Aorta (tissue), 5 donors: ENCODE data around the gene CD160. TPM values are rescaled to one million over a fixed set of nuclear protein-coding genes. Genes with fewer than 3 reads are reported as not detected.
"Not testable (repeated sequence)": the region's sequence is repeated elsewhere in the genome, so short reads cannot be mapped to it uniquely, and the experiment has no call there.

ENCODE experiments used
- ATAC-seq: fragments of 200-7000 bp; cut with Tn5 transposase; one replicate; pipeline ENCODE4 v1.9.1; 2022; ENCODE audit warnings: moderate library complexity; ENCODE audit not compliant: low FRiP score
- DNase-seq, 2 donors: peaks; one replicate each; pipeline ENCODE4 v3.0.0-alpha.2; 2020
- H3K27ac ChIP-seq, 2 donors: one replicate each; pipeline ENCODE4 v1.5.1; 2013; ENCODE audit warnings: low read length in 2 of 2, mild to moderate bottlenecking in 2 of 2, moderate library complexity in 2 of 2, control low read depth in 1 of 2, inconsistent platforms in 1 of 2, low read depth in 1 of 2
- H3K27me3 ChIP-seq, 2 donors: one replicate each; pipeline ENCODE4 v1.6.1; 2013; ENCODE audit warnings: control low read depth in 1 of 2, low read length in 1 of 2, mild to moderate bottlenecking in 1 of 2, moderate library complexity in 1 of 2; ENCODE audit not compliant: insufficient read depth in 2 of 2, control insufficient read depth in 1 of 2
- H3K36me3 ChIP-seq, 2 donors: one replicate each; pipeline ENCODE4 v1.6.1; 2013; ENCODE audit warnings: control low read depth in 1 of 2, low read length in 1 of 2, mild to moderate bottlenecking in 1 of 2; ENCODE audit not compliant: insufficient read depth in 2 of 2, control insufficient read depth in 1 of 2
- H3K4me1 ChIP-seq, 2 donors: one replicate each; pipeline ENCODE4 v1.6.1; 2013; ENCODE audit warnings: low read length in 2 of 2, control low read depth in 1 of 2, mild to moderate bottlenecking in 1 of 2, moderate library complexity in 1 of 2; ENCODE audit not compliant: insufficient read depth in 2 of 2, control insufficient read depth in 1 of 2
- H3K4me3 ChIP-seq, 2 donors: one replicate each; pipeline ENCODE4 v1.5.1; 2013; ENCODE audit warnings: low read length in 2 of 2, control low read depth in 1 of 2, mild to moderate bottlenecking in 1 of 2
- H3K9me3 ChIP-seq: one replicate; pipeline ENCODE4 v1.6.1; 2013; ENCODE audit warnings: mild to moderate bottlenecking, low read length; ENCODE audit not compliant: control insufficient read depth
- WGBS, 2 donors: extraction: QIAGEN DNeasy Blood & Tissue Kit; methylation state at CpG; one replicate each; pipeline ENCODE4 v1.1.7; 2013; 5-methylcytosine and 5-hydroxymethylcytosine counted together
- intact Hi-C, 2 donors: fragments of 100-400 bp; cut with DNase I; formaldehyde crosslinking; loops; one replicate each; pipeline versions ENCODE4 v1.14.2 to v1.15.0; 2022
- long read RNA-seq, 2 donors: library from polyadenylated mRNA; unstranded; transcript quantifications; one replicate each; pipeline ENCODE4 v2.0.0, GENCODE V29; 2020 to 2021
- polyA plus RNA-seq, 2 donors: library from polyadenylated mRNA; stranded (reverse); fragments of 200-250 nt; gene quantifications; one replicate each; pipeline ENCODE4 v1.2.3, GENCODE V29; 2013
- total RNA-seq, 2 donors: library from RNA; stranded (reverse); fragmentation: NEBNext Ultra II Directional; extraction: Animal tissue kit (Norgen Biotek cat#: 25700); gene quantifications; one replicate each; pipeline ENCODE4 v1.2.1, GENCODE V29; 2021
- donor health status: healthy with polysubstance abuse.
- donor health status: Bipolar disorder and iron deficiency.
- donor health status: DM: no; HTN: no; CAD: no.
- donor health status: DM: no; HTN: no; CAD: no.
- donor health status: DM: yes; HTN: yes; CAD: no.

CD160 gene
- total RNA-seq (under 1 TPM in 1 of 2 donors, not detected in 1; 0.30 TPM), polyA plus RNA-seq (1 to 10 TPM in 1 of 2 donors, not detected in 1; 1.0 TPM)
- long read RNA-seq, donor 1, partial matches to known transcripts, result 0 of 8 reads
- long read RNA-seq, donor 1, other reads (novel, unspliced or antisense), result 8 of 8 reads
- long read RNA-seq, donor 2, partial matches to known transcripts, result 0 of 1 reads
- long read RNA-seq, donor 2, other reads (novel, unspliced or antisense), result 1 of 1 reads

DNA sequence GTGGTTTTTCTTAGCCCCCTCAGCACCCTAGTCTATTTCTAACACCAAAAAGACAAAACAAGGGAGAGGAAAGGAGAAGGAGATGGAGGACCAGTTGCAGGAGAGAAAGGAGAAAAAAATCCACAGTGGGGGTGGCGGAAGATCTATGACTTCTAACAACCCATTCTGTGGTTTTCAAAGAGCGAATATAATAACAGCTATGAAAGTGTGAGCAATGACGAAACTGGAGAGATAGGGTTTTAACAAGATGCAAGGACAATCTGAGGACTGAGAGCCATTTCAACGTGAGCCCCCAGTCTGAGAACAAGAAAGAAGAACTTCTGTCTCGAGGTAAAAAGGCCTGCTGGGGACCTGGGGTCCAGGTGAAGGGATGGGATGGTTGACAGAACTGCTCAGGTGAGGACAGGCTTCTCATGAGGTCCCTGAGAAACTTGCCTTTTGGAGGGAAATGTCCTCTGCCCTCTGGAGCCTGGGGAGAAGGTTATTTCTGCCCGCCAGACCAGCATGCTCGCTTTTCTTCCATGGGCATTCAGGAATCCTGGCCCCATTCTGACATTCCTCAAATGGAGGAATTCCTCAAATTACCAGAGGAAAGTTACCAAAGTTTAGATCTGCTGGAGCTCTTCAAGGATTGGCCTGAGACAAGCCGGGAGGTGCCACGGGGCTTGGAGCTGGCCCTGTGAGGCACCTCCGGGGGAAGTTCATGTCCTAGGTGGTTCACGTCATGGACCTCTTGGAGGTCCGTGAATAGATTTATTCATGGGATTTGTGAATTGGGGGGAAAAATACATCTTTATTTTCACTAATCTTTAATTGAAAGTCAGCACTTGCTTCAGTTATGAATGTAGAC is at the start of gene CD160:
Gene CD160, plus strand, starts transcription at position 270 of the 850 bp plus-strand sequence. CDS start 8,829 bp downstream, outside the sequence.
- WGBS, 2 donors, result 83 to 92% methylated on average over 12 of the region's 12 CpGs
- no peak for ATAC-seq
- H3K27ac ChIP-seq, result no peak within 1 kb of the TSS

DNA sequence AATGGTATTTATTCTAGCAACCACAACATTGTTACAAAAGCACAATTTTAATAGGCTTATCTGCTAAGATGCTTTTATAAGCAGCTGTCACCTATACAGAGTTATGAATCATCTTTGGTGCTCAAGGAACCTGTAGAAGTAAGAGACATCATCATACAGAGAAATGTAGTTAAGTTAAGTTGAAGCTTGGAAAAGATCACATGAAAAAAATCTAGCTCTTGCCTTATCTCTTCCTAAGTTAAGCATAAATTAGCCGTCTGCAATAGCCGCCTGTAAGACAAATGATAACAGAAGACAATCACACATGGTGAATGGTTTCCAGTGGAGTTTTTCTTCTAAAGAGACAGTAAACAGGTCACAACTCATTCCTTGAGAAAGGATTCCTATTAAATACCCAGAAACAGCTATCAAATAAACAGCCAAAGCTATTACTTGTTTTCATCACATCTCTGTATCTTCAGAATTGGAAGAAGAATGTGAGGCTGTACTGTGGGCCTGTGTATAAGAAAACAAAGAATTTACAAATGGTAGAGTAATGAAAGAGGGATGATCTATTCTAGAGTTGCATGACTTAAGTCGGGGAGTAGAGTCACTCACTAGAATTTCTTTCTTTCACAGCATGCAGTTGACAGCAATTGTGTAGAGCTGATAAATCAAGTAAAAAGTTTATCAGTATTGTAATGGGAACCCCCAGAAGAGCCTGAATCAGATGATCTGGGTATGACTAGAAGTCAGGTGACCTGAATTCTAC is 48.1 kb upstream of the CD160 start:
- H3K4me1 ChIP-seq, H3K27me3 ChIP-seq, H3K36me3 ChIP-seq, ATAC-seq, H3K27ac ChIP-seq, H3K4me3 ChIP-seq, DNase-seq, intact Hi-C loops, H3K9me3 ChIP-seq: not testable (repeated sequence)
- 86 to 88% methylated on average over 1 to 2 of the region's 3 CpGs for WGBS, 2 donors

More for the DNA sequence above, at the start of gene CD160:
- no peaks in the 10 kb centered on the region for H3K9me3 ChIP-seq
- no peaks in the 10 kb centered on the region for H3K4me1 ChIP-seq
- intact Hi-C loops, result no loop called here
- no peaks in the 10 kb centered on the region for H3K27me3 ChIP-seq
- no peak for DNase-seq
- no peak within 1 kb of the TSS for H3K4me3 ChIP-seq
- H3K36me3 ChIP-seq, result no peaks in the 10 kb centered on the region

- H3K27me3 ChIP-seq, H3K36me3 ChIP-seq, intact Hi-C loops, DNase-seq, H3K9me3 ChIP-seq, H3K4me1 ChIP-seq, H3K27ac ChIP-seq, H3K4me3 ChIP-seq, ATAC-seq: not testable (repeated sequence)
- no CpG with 5 or more reads among the region's 1 CpG for WGBS, 2 donors
These were observed 46.1 kb upstream of the CD160 start for GRCh38 chr1:145673217-145673616.

- H3K9me3 ChIP-seq, intact Hi-C loops, H3K4me3 ChIP-seq, H3K36me3 ChIP-seq, DNase-seq, H3K27ac ChIP-seq, H3K4me1 ChIP-seq, H3K27me3 ChIP-seq, ATAC-seq: not testable (repeated sequence)
- WGBS, 2 donors, result 90 to 96% methylated on average over 2 of the region's 3 CpGs
These were observed 34.4 kb upstream of the CD160 start for GRCh38 chr1:145684858-145685257.

GRCh38 chr1:145686078-145686477 is 33.2 kb upstream of the CD160 start:
- ATAC-seq, H3K9me3 ChIP-seq, H3K36me3 ChIP-seq, H3K4me3 ChIP-seq, H3K27ac ChIP-seq, H3K4me1 ChIP-seq, DNase-seq, intact Hi-C loops, H3K27me3 ChIP-seq: not testable (repeated sequence)
- WGBS, 2 donors, result 92% methylated on average over 1 of the region's 1 CpG; no CpG with 5 or more reads in 1 of the 2 donors

DNA sequence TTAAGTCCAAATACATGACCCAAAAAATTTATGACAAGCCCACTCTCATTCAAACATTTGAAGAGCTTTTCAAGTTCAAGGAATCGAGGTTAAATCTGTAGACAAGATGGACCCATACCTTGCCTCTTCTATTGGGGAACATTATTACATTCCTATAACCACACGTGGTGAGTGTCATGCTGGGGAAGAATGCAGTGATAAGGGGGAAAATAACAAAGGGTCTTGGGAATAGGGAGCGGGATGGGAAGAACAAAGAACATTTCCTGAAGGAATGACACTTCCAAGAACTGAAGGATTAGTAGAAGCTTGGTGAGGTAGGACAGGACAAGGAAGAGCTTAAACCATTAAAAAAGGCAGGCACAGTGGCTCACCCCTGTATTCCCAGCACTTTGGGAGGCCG is 31.0 kb upstream of the CD160 start:
- WGBS, 2 donors, result 71 to 73% methylated on average over 4 of the region's 4 CpGs
- no peak for DNase-seq
- Histone ChIP-seq H3K4me3 (no peak overlapping the region), H3K27ac (no peak overlapping the region), H3K27me3 (no peaks in the 10 kb centered on the region), H3K4me1 (no peaks in the 10 kb centered on the region), H3K9me3 (no peaks in the 10 kb centered on the region), H3K36me3 (no peaks in the 10 kb centered on the region)
- no peak for ATAC-seq
- intact Hi-C loops, result no loop called here

GRCh38 chr1:145688924-145689323 is 30.4 kb upstream of the CD160 start:
- 93 to 95% methylated on average over 6 of the region's 6 CpGs for WGBS, 2 donors
- ATAC-seq, result no peak
- H3K27me3 ChIP-seq, result no peaks in the 10 kb centered on the region
- H3K4me3 ChIP-seq, result no peak overlapping the region
- no peaks in the 10 kb centered on the region for H3K9me3 ChIP-seq
- H3K27ac ChIP-seq, result no peak overlapping the region
- no peaks in the 10 kb centered on the region for H3K36me3 ChIP-seq
- no peaks in the 10 kb centered on the region for H3K4me1 ChIP-seq
- intact Hi-C loops, result no loop called here
- no peak for DNase-seq

GRCh38 chr1:145689922-145690321 is 29.4 kb upstream of the CD160 start:
- H3K27me3 ChIP-seq, result no peaks in the 10 kb centered on the region
- H3K4me1 ChIP-seq, result no peaks in the 10 kb centered on the region
- ATAC-seq (no peak), DNase-seq (no peak)
- intact Hi-C loops, result no loop called here
- 88 to 94% methylated on average over 6 of the region's 6 CpGs for WGBS, 2 donors
- no peaks in the 10 kb centered on the region for H3K36me3 ChIP-seq
- H3K9me3 ChIP-seq, result no peaks in the 10 kb centered on the region
- no peak overlapping the region for H3K27ac ChIP-seq
- no peak overlapping the region for H3K4me3 ChIP-seq
